B cell (primary cell): Measurements from ENCODE around the gene HGS.

Experiments
- CTCF ChIP-seq: fragments of 200-600 bp; IDR thresholded peaks from one replicate; pipeline ENCODE4 v1.8.0; 2022; ENCODE audit warnings: antibody characterized with exemption, mild to moderate bottlenecking
- EZH2 ChIP-seq: IDR thresholded peaks from 2 replicates; pipeline ENCODE4 v1.6.1; 2012; ENCODE audit warnings: borderline replicate concordance, low read depth, mild to moderate bottlenecking, moderate library complexity, low read length; ENCODE audit not compliant: insufficient read depth, poor library complexity, severe bottlenecking

- TF ChIP-seq CTCF (no peak), EZH2 (no peak)
Measured at GRCh38 chr17:81666342-81667191, 17.2 kb upstream of the HGS start, which contains the start of the genes CCDC137 and OXLD1.
